CD4-positive, alpha-beta T cell (primary cell): Measurements from ENCODE around the gene SLC24A4. TPM values are rescaled to one million over a fixed set of nuclear protein-coding genes. Genes with fewer than 3 reads are reported as not detected.

Source experiments
- ATAC-seq: fragments of 200-7000 bp; cut with Tn5 transposase; one replicate; pipeline ENCODE4 v1.10.0; 2022; ENCODE audit warnings: mild to moderate bottlenecking; ENCODE audit not compliant: poor library complexity
- CTCF ChIA-PET: fragments of 350-600 bp; sonication (Branson Sonifier 250); formaldehyde crosslinking; loops from one replicate; lab custom pipeline; 2021; ENCODE audit warnings: antibody characterized with exemption, inconsistent platforms; lab: Charles Lee
- POLR2A ChIA-PET: fragments of 350-600 bp; sonication (Branson Sonifier 250); formaldehyde crosslinking; loops from one replicate; lab custom pipeline; 2021; ENCODE audit warnings: antibody characterized with exemption, inconsistent platforms; lab: Charles Lee
- DNase-seq, 14 experiments: peaks; one replicate each; pipeline ENCODE4 v3.0.0-alpha.2; 2013 to 2020; ENCODE audit warnings: mixed read lengths in 2 of 14
- H3K27ac ChIP-seq, 2 donors: one replicate each; pipeline versions ENCODE4 v1.5.1 to v1.7.0; 2013; ENCODE audit warnings: low read length in 2 of 2, low read depth in 1 of 2, mild to moderate bottlenecking in 1 of 2
- H3K27me3 ChIP-seq, 2 experiments: 1 replicate in 1 of 2; 2 replicates in 1 of 2; pipeline versions ENCODE4 v1.6.1 to v1.7.0; 2013; ENCODE audit warnings: low read length in 2 of 2, control low read depth in 1 of 2, mild to moderate bottlenecking in 1 of 2, moderate library complexity in 1 of 2; ENCODE audit not compliant: insufficient read depth in 2 of 2, control insufficient read depth in 1 of 2
- H3K36me3 ChIP-seq: one replicate; pipeline ENCODE4 v1.6.1; 2013; ENCODE audit warnings: low read length, control low read depth; ENCODE audit not compliant: insufficient read depth
- H3K4me1 ChIP-seq: one replicate; pipeline ENCODE4 v1.6.1; 2013; ENCODE audit warnings: low read length, control low read depth; ENCODE audit not compliant: insufficient read depth
- H3K4me3 ChIP-seq: one replicate; pipeline ENCODE4 v1.5.1; 2013; ENCODE audit warnings: mild to moderate bottlenecking, low read length, moderate library complexity
- H3K9me3 ChIP-seq, 2 experiments: 1 replicate in 1 of 2; 2 replicates in 1 of 2; pipeline versions ENCODE4 v1.6.1 to v1.7.0; 2013; ENCODE audit warnings: low read length in 2 of 2, mild to moderate bottlenecking in 2 of 2, control low read depth in 1 of 2, moderate library complexity in 1 of 2; ENCODE audit not compliant: control insufficient read depth in 1 of 2, insufficient read depth in 1 of 2
- H3K27ac Mint-ChIP-seq: one replicate; pipeline ENCODE4 v1.8.0; 2020; ENCODE audit warnings: mixed read lengths
- H3K27me3 Mint-ChIP-seq: one replicate; pipeline ENCODE4 v1.8.0; 2021; ENCODE audit warnings: mixed read lengths
- H3K36me3 Mint-ChIP-seq: one replicate; pipeline ENCODE4 v1.8.0; 2021; ENCODE audit warnings: low read depth, mixed read lengths
- H3K4me1 Mint-ChIP-seq: one replicate; pipeline ENCODE4 v1.8.0; 2021; ENCODE audit warnings: low read depth, mixed read lengths
- H3K4me3 Mint-ChIP-seq: one replicate; pipeline ENCODE4 v1.8.0; 2020; ENCODE audit warnings: mild to moderate bottlenecking, mixed read lengths
- H3K9me3 Mint-ChIP-seq: one replicate; pipeline ENCODE4 v1.8.0; 2020; ENCODE audit warnings: mixed read lengths
- CTCF ChIP-seq: fragments of 200-600 bp; IDR thresholded peaks from one replicate; pipeline ENCODE4 v1.8.0; 2022; ENCODE audit warnings: antibody characterized with exemption, mild to moderate bottlenecking
- intact Hi-C, 2 experiments: fragments of 100-400 bp; cut with DNase I in 1 of 2; cut with micrococcal nuclease in 1 of 2; formaldehyde crosslinking; loops; one replicate each; pipeline versions ENCODE4 v1.15.1 to v1.9.0; 2023 to 2025; cut with DNase I, micrococcal nuclease
- total RNA-seq, 174 experiments: library from RNA in 2 of 174; stranded (reverse) in 2 of 174; gene quantifications; one replicate each; pipeline ENCODE4 v1.2.3 and lab custom pipeline; 2021 to 2026

SLC24A4 gene
- total RNA-seq, 2 experiments from 2014 or later, result 0.11 to 0.19 TPM

- Mint-ChIP-seq H3K36me3 (no peaks in the 10 kb centered on the region), H3K4me3 (no peak overlapping the region), H3K27ac (no peak overlapping the region), H3K9me3 (no peaks in the 10 kb centered on the region), H3K27me3 (no peaks in the 10 kb centered on the region), H3K4me1 (peaks cover 70% of the 10 kb centered on the region)
- Histone ChIP-seq H3K4me3 (no peak overlapping the region), H3K27me3 (no peaks in the 10 kb centered on the region), H3K9me3 (no peaks in the 10 kb centered on the region), H3K36me3 (no peaks in the 10 kb centered on the region), H3K4me1 (peaks cover 43% of the 10 kb centered on the region), H3K27ac (no peak overlapping the region)
- CTCF ChIA-PET, result no interaction called here
- intact Hi-C loops, result loop anchor here in 1 of 2 experiments (5.0 kb wide), 1 partner anchor 43 kb away; no protein-coding TSS in a partner anchor
- POLR2A ChIA-PET, result interaction anchor here (1.5 to 2.4 kb wide), 2 partner anchors 17 to 25 kb away, joined by 4 to 5 read pairs; no protein-coding TSS in a partner anchor
- DNase-seq, result no peak
- TF ChIP-seq CTCF, result no peak
- no peak for ATAC-seq
These were observed 216.5 kb downstream of the SLC24A4 start for GRCh38 chr14:92539419-92539818.

- TF ChIP-seq CTCF, result no peak
- H3K4me3 ChIP-seq, result no peak overlapping the region
- CTCF ChIA-PET, result no interaction called here
- no peak for ATAC-seq
- intact Hi-C loops, result loop anchor here (5.0 to 10.0 kb wide), 2 partner anchors 42 to 115 kb away; no protein-coding TSS in a partner anchor
- H3K9me3 ChIP-seq, result no peaks in the 10 kb centered on the region
- POLR2A ChIA-PET, result interaction anchor here (0.8 to 2.4 kb wide), 2 partner anchors 25 to 47 kb away, joined by 3 to 5 read pairs; no protein-coding TSS in a partner anchor
- no peaks in the 10 kb centered on the region for H3K36me3 ChIP-seq
- H3K27ac ChIP-seq, result no peak overlapping the region
- Mint-ChIP-seq H3K27ac (no peak overlapping the region), H3K4me1 (peaks cover 66% of the 10 kb centered on the region), H3K36me3 (no peaks in the 10 kb centered on the region), H3K27me3 (no peaks in the 10 kb centered on the region), H3K4me3 (no peak overlapping the region), H3K9me3 (no peaks in the 10 kb centered on the region)
- no peaks in the 10 kb centered on the region for H3K27me3 ChIP-seq
- H3K4me1 ChIP-seq, result peaks cover 41% of the 10 kb centered on the region
- no peak for DNase-seq
These were observed 216.9 kb downstream of the SLC24A4 start for GRCh38 chr14:92539875-92540274.

- no peaks in the 10 kb centered on the region for H3K9me3 ChIP-seq
- ATAC-seq (no peak), DNase-seq (no peak)
- Mint-ChIP-seq H3K27ac (peak overlapping the region; percentile 50), H3K27me3 (no peaks in the 10 kb centered on the region), H3K4me3 (peak overlapping the region; percentile 35), H3K36me3 (no peaks in the 10 kb centered on the region), H3K9me3 (no peaks in the 10 kb centered on the region), H3K4me1 (peaks cover 59% of the 10 kb centered on the region)
- no peaks in the 10 kb centered on the region for H3K27me3 ChIP-seq
- ChIA-PET POLR2A (interaction anchor here (0.8 kb wide), 1 partner anchor 46 kb away, joined by 3 read pairs; no protein-coding TSS in a partner anchor), CTCF (no interaction called here)
- peaks cover 35% of the 10 kb centered on the region for H3K4me1 ChIP-seq
- H3K4me3 ChIP-seq, result no peak overlapping the region
- no peak overlapping the region for H3K27ac ChIP-seq
- intact Hi-C loops, result loop anchor here in 1 of 2 experiments (10.0 kb wide), 1 partner anchor 114 kb away; no protein-coding TSS in a partner anchor
- TF ChIP-seq CTCF, result no peak
- no peaks in the 10 kb centered on the region for H3K36me3 ChIP-seq
These were observed 217.6 kb downstream of the SLC24A4 start for GRCh38 chr14:92540472-92541048.
